Lower leg skin (tissue), 4 donors: ENCODE results near the gene EPRS1. TPM values are rescaled to one million over a fixed set of nuclear protein-coding genes. Genes with fewer than 3 reads are reported as not detected.
"Not testable (repeated sequence)": the region's sequence is repeated elsewhere in the genome, so short reads cannot be mapped to it uniquely, and the experiment has no call there.

Experiments
- DNase-seq, 2 donors: peaks; one replicate each; pipeline ENCODE4 v3.0.0-alpha.2; 2019; ENCODE audit warnings: low spot score in 2 of 2
- H3K4me3 ChIP-seq: fragments of 200-600 bp; sonication (generic); 2 replicates; pipeline ENCODE4 v1.5.1; 2017; ENCODE audit warnings: mild to moderate bottlenecking, low read depth; ENCODE audit not compliant: poor library complexity, severe bottlenecking
- POLR2A ChIP-seq, 2 donors: fragments of 450-650 bp; IDR thresholded peaks; one replicate each; pipeline ENCODE4 v1.6.1; 2016 to 2017; ENCODE audit warnings: antibody characterized with exemption in 2 of 2, mild to moderate bottlenecking in 1 of 2, moderate library complexity in 1 of 2
- WGBS, 2 donors: methylation state at CpG; one replicate each; pipeline ENCODE4 v1.1.5; 2018; 5-methylcytosine and 5-hydroxymethylcytosine counted together
- intact Hi-C: fragments of 100-400 bp; cut with DNase I; formaldehyde crosslinking; loops from one replicate; pipeline ENCODE4 v1.15.0; 2023; ENCODE audit warnings: low total_unique reads
- total RNA-seq, 4 donors: library from RNA; depleted of rRNA; stranded (reverse); fragments of >200 nt; gene quantifications; one replicate each; pipeline ENCODE4 v1.1.0, GENCODE V29; 2016
- TF ChIP-seq, protein P1 (sequence below), 3 donors: fragments of 450-650 bp; IDR thresholded peaks; one replicate each; pipeline ENCODE4 v1.5.1; 2016; ENCODE audit warnings: antibody characterized with exemption in 3 of 3, mild to moderate bottlenecking in 3 of 3, moderate library complexity in 2 of 3

Gene EPRS1
- total RNA-seq, 4 donors from 2014 or later, result 30.6 to 43.2 (median 40.9) TPM

DNA sequence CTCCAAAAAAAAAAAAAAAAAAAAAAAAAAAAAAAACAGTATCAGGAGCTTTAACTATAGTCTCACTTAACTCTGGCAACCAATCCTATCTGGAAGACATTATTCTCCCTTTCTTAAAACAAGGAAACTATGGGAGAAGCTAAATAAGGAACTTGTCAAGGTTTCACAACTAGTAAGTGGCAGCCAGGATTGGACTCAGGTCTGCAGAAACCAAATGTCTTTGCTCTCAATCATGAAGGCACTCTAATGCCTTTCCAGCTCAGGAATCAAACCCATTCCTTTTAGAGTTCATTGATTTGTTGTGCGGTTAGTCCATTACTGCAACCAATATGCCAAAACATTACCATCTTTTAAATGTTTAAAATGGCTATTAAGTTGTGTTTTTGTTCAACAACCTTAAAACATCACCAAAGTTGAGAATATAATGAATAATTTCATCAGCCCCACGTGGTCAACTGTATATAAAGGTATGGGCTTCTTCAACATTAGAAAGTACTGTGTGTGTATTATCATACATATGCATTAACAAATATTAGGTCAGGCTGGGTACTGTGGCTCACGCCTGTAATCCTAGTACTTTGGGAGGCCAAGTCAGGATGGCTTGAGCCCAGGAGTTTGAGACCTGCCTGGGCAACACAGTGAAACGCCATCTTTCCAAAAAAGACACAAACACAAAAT, 1.5 kb downstream of the EPRS1 start:
- TF ChIP-seq, protein P1, sequence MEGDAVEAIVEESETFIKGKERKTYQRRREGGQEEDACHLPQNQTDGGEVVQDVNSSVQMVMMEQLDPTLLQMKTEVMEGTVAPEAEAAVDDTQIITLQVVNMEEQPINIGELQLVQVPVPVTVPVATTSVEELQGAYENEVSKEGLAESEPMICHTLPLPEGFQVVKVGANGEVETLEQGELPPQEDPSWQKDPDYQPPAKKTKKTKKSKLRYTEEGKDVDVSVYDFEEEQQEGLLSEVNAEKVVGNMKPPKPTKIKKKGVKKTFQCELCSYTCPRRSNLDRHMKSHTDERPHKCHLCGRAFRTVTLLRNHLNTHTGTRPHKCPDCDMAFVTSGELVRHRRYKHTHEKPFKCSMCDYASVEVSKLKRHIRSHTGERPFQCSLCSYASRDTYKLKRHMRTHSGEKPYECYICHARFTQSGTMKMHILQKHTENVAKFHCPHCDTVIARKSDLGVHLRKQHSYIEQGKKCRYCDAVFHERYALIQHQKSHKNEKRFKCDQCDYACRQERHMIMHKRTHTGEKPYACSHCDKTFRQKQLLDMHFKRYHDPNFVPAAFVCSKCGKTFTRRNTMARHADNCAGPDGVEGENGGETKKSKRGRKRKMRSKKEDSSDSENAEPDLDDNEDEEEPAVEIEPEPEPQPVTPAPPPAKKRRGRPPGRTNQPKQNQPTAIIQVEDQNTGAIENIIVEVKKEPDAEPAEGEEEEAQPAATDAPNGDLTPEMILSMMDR (IDR thresholded peaks at IDR 0.05), result no peak
- TF ChIP-seq POLR2A (IDR thresholded peaks at IDR 0.05), result no peak
- 51 to 57% methylated on average over 4 of the region's 4 CpGs for WGBS, 2 donors
- H3K4me3 ChIP-seq, result no peak overlapping the region
- no peak for DNase-seq
- intact Hi-C loops, result no loop called here

DNA sequence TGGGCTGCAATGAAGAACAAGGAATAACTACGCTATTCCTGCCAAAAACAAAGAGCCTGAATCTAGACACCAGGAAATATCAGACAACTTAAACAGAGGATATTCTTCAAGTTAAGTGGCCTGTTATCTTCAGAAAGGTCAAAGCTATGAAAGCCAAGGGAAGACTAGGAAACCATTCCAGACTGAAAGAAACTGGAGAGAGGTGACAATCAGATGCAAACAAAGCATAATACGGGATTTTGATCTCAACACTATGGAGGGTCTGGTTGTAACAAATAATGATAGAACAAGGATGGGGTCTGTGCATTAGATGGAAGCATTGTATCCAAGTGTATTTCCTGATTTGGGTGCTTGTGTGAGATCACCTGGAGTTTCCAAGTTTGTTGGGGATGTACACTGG, 2.7 kb downstream of the EPRS1 start:
- intact Hi-C loops, result no loop called here
- TF ChIP-seq POLR2A (IDR thresholded peaks at IDR 0.05), result no peak
- TF ChIP-seq, protein P1 (IDR thresholded peaks at IDR 0.05), result no peak
- no peak for DNase-seq
- 76 to 80% methylated on average over 2 of the region's 2 CpGs for WGBS, 2 donors
- H3K4me3 ChIP-seq, result no peak overlapping the region

DNA sequence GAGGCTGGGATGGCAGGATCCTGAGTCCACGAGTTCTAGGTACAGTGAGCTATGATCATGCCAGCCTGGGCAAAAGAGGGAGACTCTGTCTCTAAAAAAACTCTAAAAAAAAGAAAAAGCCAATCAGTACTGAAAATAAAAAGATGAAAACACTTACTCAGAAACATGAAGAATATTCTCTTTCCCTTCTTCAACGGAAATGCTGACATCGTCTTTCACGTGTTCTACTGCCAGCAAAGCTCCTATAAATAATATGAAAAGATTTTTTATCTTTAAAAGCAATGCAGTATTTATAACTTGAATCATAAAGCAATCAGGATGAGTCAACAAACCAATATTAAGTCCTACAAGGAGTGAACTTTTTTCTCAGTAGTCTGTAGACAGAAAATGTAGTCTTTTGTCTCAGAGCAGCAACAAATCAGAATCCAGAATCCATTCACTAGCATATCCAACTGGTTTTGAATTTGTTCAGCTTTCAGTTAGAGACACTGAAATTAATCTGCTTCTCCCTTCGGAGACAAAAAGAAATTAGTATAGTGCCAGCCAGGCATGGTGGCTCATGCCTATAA, 6.2 kb downstream of the EPRS1 start:
- intact Hi-C loops, result no loop called here
- TF ChIP-seq, protein P1 (IDR thresholded peaks at IDR 0.05), result no peak
- no peak for TF ChIP-seq POLR2A (IDR thresholded peaks at IDR 0.05)
- H3K4me3 ChIP-seq, result no peak overlapping the region
- no peak for DNase-seq
- 76 to 86% methylated on average over 5 of the region's 5 CpGs for WGBS, 2 donors

DNA sequence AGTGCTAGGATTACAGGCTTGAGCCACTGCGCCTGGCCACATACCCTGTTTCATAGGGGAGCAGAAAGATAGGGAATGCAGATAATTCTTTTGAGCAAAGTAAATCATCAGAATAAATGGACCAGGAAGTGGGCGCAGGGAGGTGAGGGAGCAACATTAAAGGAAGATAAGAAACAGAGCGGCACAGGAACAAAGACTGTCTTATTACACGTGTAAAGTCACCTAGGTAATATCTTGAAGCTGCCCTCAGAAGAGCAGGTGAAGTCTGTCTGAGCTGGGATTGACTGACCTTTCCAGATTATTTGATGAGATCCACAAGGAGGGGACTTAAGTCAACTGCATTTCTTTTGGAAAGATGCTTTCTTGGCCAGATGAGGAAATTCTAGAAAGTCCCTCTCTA, 7.7 kb downstream of the EPRS1 start:
- H3K4me3 ChIP-seq, result no peak overlapping the region
- no peak for DNase-seq
- no peak for TF ChIP-seq POLR2A (IDR thresholded peaks at IDR 0.05)
- TF ChIP-seq, protein P1 (IDR thresholded peaks at IDR 0.05), result no peak
- WGBS, 2 donors, result 89 to 92% methylated on average over 4 of the region's 4 CpGs
- intact Hi-C loops, result no loop called here

DNA sequence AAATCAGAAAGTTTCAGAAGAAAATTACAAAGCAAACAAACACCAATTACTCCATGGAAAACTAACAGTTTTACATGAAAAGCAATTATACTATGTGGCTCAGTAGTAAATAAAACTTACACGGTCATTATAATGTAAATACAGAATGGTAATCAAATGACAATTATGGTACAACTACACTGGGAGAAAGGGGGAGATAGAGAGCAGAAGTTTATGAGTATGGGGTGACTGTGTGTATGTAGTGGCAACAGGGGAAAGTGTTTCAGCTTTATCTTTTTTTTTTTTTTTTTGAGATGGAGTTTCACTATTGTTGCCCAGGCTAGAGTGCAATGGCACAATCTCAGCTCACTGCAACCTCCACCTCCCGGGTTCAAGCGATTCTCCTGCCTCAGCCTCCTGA, 8.5 kb downstream of the EPRS1 start:
- WGBS, 2 donors, result 85 to 89% methylated on average over 3 of the region's 3 CpGs

DNA sequence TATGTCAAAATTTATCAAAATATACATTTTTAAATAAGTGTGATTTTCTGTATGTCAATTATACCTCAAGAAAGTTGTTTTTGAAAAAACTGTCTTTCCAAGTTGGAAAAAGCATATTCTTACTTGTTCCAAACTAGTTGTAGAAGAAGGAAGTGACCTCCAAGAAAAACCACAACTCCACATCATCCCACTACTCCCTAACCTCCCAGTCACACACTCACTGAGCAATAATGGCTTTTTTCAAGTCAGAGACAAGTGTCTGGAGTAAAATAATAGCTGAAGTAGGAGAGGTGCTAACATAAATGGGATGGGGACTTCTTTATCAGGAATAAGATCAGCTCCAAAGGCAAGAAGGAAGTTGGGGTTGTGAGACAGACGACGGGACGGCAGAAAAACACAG, 13.4 kb downstream of the EPRS1 start:
- DNase-seq, result no peak
- H3K4me3 ChIP-seq, result no peak overlapping the region
- 86 to 96% methylated on average over 3 of the region's 3 CpGs for WGBS, 2 donors
- intact Hi-C loops, result no loop called here
- TF ChIP-seq, protein P1 (IDR thresholded peaks at IDR 0.05), result no peak
- no peak for TF ChIP-seq POLR2A (IDR thresholded peaks at IDR 0.05)

More for the DNA sequence above, 8.5 kb downstream of the EPRS1 start:
- H3K4me3 ChIP-seq, intact Hi-C loops, DNase-seq: not testable (repeated sequence)
